ENCODE results near the gene EYA4.

DNA sequence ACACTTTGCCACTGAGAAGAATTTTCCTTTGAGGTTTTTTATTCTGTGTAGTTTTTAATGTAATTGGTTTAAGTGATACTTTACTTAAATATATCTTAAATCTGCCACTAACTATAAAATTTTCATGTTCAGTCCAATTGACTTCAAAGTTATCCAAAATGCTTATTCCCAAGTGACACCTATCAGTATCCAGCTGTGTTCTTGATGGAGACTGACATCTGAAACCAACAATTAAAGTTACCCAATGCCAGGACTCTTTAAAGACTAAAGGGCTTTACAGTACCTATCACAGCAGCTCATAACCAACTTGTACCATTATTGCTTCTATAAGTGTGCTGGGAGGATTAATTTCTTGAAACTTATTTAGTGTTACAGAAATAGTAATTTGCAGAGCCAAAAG, 13.8 kb upstream of the EYA4 start:
- TF ChIP-seq EZH2 (IDR thresholded peaks at IDR 0.05) (no peak), POLR2AphosphoS5 (IDR thresholded peaks at IDR 0.05; ENCODE audit: borderline replicate concordance, low read depth, low read length) (no peak), FOXP2 (optimal IDR thresholded peaks at IDR 0.05; ENCODE audit: control extremely low read depth, extremely low read length, insufficient read depth) (no peak)

Data from SK-N-MC (cell line).